Measurements from ENCODE around the gene C15orf62.

GRCh38 chr15:40746916-40747418 lies 22.8 kb upstream of the C15orf62 start:
- TF ChIP-seq BHLHE40 (IDR thresholded peaks at IDR 0.05; ENCODE audit: borderline replicate concordance) (no peak), SP1 (IDR thresholded peaks at IDR 0.05) (no peak), SUZ12 (IDR thresholded peaks at IDR 0.05) (no peak), CTBP1 (IDR thresholded peaks at IDR 0.05; ENCODE audit: borderline replicate concordance) (no peak), TARDBP (IDR thresholded peaks at IDR 0.05) (no peak), FOXM1 (IDR thresholded peaks at IDR 0.05; ENCODE audit: borderline replicate concordance) (no peak), LEF1 (IDR thresholded peaks at IDR 0.05; ENCODE audit: borderline replicate concordance) (no peak), HDGF (IDR thresholded peaks at IDR 0.05; ENCODE audit: borderline replicate concordance) (no peak), NFRKB (IDR thresholded peaks at IDR 0.05) (no peak), FOXA1 (IDR thresholded peaks at IDR 0.05) (no peak), ARNT (IDR thresholded peaks at IDR 0.05) (no peak)
